BE2C (cell line): ENCODE measurements around the gene MED10.

Experiments
- DNase-seq: peaks from one replicate; pipeline ENCODE4 v3.0.0-alpha.2; 2020
- H3K27me3 ChIP-seq: fragments of 250-450 bp; sonication (Bioruptor Pico); 2 replicates; pipeline ENCODE4 v1.5.1; 2020; ENCODE audit warnings: mild to moderate bottlenecking
- H3K36me3 ChIP-seq: fragments of 250-450 bp; sonication (Bioruptor Pico); 2 replicates; pipeline ENCODE4 v1.5.1; 2020; ENCODE audit warnings: mild to moderate bottlenecking
- H3K4me1 ChIP-seq: fragments of 250-450 bp; sonication (Bioruptor Pico); 2 replicates; pipeline ENCODE4 v1.5.1; 2020
- H3K4me3 ChIP-seq: 2 replicates; pipeline ENCODE4 v1.5.1; 2011; ENCODE audit warnings: low read depth, low read length
- H3K9me3 ChIP-seq: fragments of 250-450 bp; sonication (Bioruptor Pico); 2 replicates; pipeline ENCODE4 v1.5.1; 2020
- CTCF ChIP-seq: IDR thresholded peaks from 2 replicates; pipeline ENCODE4 v1.5.1; 2012; ENCODE audit warnings: mild to moderate bottlenecking, low read depth, low read length

MED10 gene

GRCh38 chr5:6353602-6354302 lies 24.6 kb downstream of the MED10 start:
- no peaks in the 10 kb centered on the region; the same call in 1 of the 2 replicates for H3K9me3 ChIP-seq
- no peaks in the 10 kb centered on the region for H3K27me3 ChIP-seq
- DNase-seq: no peak
- no peak overlapping the region for H3K4me3 ChIP-seq
- no peaks in the 10 kb centered on the region for H3K36me3 ChIP-seq
- H3K4me1 ChIP-seq: no peaks in the 10 kb centered on the region
- TF ChIP-seq CTCF: no peak

GRCh38 chr5:6350277-6351090 lies 27.9 kb downstream of the MED10 start:
- Histone ChIP-seq H3K36me3 (no peaks in the 10 kb centered on the region), H3K4me1 (no peaks in the 10 kb centered on the region), H3K4me3 (no peak overlapping the region), H3K9me3 (no peaks in the 10 kb centered on the region; the same call in 1 of the 2 replicates), H3K27me3 (no peaks in the 10 kb centered on the region)
- no peak for DNase-seq
- no peak for TF ChIP-seq CTCF

- Histone ChIP-seq H3K27me3 (no peaks in the 10 kb centered on the region), H3K36me3 (no peaks in the 10 kb centered on the region), H3K9me3 (no peaks in the 10 kb centered on the region; the same call in 1 of the 2 replicates), H3K4me1 (no peaks in the 10 kb centered on the region), H3K4me3 (no peak overlapping the region)
- DNase-seq: no peak
- TF ChIP-seq CTCF: no peak
Measured at GRCh38 chr5:6349387-6349786, 29.0 kb downstream of the MED10 start.

- Histone ChIP-seq H3K4me3 (no peak overlapping the region), H3K36me3 (no peaks in the 10 kb centered on the region), H3K4me1 (no peaks in the 10 kb centered on the region), H3K27me3 (no peaks in the 10 kb centered on the region), H3K9me3 (no peaks in the 10 kb centered on the region)
- TF ChIP-seq CTCF: no peak
- DNase-seq: no peak
Measured at GRCh38 chr5:6348476-6349000, 29.8 kb downstream of the MED10 start.

- TF ChIP-seq CTCF: no peak
- no peak for DNase-seq
- Histone ChIP-seq H3K4me3 (no peak overlapping the region), H3K9me3 (no peaks in the 10 kb centered on the region), H3K27me3 (no peaks in the 10 kb centered on the region), H3K4me1 (no peaks in the 10 kb centered on the region), H3K36me3 (no peaks in the 10 kb centered on the region)
Measured at GRCh38 chr5:6347673-6348072, 30.7 kb downstream of the MED10 start.

GRCh38 chr5:6347165-6347564 lies 31.2 kb downstream of the MED10 start:
- Histone ChIP-seq H3K4me3 (no peak overlapping the region), H3K27me3 (no peaks in the 10 kb centered on the region), H3K36me3 (no peaks in the 10 kb centered on the region), H3K4me1 (no peaks in the 10 kb centered on the region), H3K9me3 (no peaks in the 10 kb centered on the region)
- no peak for TF ChIP-seq CTCF
- no peak for DNase-seq
